NCI-H446 (cell line): Measurements from ENCODE around the gene ZFHX3.
A peak's percentile ranks its signal among the peaks of the same experiment; 100 is the strongest.
"Not testable (repeated sequence)": the region's sequence is repeated elsewhere in the genome, so short reads cannot be mapped to it uniquely, and the experiment has no call there.

Experiments used
- DNase-seq, 2 experiments: peaks; one replicate each; lab custom pipeline; 2025; lab: John Stamatoyannopoulos, UW

ZFHX3 gene, protein sequence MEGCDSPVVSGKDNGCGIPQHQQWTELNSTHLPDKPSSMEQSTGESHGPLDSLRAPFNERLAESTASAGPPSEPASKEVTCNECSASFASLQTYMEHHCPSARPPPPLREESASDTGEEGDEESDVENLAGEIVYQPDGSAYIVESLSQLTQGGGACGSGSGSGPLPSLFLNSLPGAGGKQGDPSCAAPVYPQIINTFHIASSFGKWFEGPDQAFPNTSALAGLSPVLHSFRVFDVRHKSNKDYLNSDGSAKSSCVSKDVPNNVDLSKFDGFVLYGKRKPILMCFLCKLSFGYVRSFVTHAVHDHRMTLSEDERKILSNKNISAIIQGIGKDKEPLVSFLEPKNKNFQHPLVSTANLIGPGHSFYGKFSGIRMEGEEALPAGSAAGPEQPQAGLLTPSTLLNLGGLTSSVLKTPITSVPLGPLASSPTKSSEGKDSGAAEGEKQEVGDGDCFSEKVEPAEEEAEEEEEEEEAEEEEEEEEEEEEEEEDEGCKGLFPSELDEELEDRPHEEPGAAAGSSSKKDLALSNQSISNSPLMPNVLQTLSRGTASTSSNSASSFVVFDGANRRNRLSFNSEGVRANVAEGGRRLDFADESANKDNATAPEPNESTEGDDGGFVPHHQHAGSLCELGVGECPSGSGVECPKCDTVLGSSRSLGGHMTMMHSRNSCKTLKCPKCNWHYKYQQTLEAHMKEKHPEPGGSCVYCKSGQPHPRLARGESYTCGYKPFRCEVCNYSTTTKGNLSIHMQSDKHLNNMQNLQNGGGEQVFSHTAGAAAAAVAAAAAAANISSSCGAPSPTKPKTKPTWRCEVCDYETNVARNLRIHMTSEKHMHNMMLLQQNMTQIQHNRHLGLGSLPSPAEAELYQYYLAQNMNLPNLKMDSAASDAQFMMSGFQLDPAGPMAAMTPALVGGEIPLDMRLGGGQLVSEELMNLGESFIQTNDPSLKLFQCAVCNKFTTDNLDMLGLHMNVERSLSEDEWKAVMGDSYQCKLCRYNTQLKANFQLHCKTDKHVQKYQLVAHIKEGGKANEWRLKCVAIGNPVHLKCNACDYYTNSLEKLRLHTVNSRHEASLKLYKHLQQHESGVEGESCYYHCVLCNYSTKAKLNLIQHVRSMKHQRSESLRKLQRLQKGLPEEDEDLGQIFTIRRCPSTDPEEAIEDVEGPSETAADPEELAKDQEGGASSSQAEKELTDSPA (N-terminal part only)

GRCh38 chr16:73047536-73048291 lies at the start of gene ZFHX3:
Gene ZFHX3, minus strand, starts transcription at chr16:73048128. Its CDS starts 87,983 bp downstream, at chr16:72960145.
- peak in 1 of 2 experiments; percentile 35 for DNase-seq

DNA sequence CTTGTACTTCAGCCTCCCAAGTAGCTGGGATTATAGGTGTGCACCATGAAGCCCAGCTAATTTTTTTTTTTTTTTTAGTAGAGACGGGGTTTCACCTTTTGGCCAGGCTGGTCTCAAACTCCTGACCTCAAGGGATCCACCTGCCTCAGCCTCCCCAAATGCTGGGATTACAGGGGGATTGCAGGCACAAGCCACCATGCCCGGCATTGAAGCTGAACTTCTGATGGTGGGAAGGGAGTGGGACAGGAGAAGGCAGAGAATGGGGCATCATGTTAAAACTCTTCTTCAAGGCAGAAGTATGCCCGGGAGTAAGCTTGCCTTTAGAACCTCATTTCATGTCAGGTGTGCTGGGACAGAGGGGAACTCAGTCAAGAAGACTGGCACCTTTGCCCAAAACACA lies 48.6 kb upstream of the ZFHX3 start:
- no peak for DNase-seq

DNA sequence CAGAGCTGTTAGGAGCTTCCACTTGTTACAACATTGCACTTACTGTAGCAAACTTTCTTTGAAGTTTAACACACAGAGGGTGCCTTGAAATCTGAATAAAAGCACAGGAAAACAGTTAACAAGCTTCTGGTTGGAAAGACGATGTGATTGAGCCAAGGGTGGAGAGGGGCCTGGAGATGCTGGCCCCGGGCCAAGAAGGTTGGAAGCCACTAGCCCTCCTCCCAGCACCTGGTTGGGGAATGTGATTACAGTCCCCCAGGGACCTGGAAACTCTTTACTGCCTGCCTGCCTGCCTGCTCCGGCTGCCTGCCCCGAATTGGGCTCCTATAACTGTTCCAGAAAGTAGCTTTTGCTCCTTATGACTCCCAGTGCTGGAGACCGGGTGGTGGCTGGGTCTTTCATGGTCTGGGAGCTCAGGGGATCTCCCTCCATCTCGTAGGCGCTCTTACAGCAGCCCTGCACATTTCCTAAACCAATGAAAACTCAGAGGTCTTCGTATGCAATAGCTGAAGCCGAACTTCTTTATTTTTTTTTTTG lies 48.0 kb upstream of the ZFHX3 start:
- peak in 1 of 2 experiments; percentile 57 for DNase-seq

GRCh38 chr16:73095142-73095820 lies 47.4 kb upstream of the ZFHX3 start:
- DNase-seq, result no peak

DNA sequence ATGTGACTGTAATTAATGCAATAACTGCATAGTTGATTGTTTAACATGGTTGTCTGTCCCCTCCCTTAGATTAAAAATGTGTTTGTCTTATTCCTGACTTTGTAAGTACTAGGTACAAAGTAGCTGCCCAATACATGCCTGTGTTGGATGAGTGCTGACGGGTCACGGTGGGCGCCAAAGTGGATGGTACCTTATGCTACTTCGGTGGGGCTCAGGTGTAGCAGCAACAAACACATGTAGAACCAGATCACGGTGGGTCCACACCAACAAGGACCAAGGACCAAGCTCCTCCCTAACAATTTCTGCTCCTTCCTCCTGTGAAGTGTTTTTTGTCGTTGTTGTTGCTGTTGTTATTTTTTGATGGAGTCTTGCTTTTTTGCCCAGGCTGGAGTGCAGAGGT lies 46.4 kb upstream of the ZFHX3 start:
- no peak for DNase-seq

- no peak for DNase-seq
Observed at GRCh38 chr16:73093146-73094144, 45.5 kb upstream of the ZFHX3 start.

- no peak for DNase-seq
Observed at GRCh38 chr16:73092236-73092781, 44.4 kb upstream of the ZFHX3 start.

DNA sequence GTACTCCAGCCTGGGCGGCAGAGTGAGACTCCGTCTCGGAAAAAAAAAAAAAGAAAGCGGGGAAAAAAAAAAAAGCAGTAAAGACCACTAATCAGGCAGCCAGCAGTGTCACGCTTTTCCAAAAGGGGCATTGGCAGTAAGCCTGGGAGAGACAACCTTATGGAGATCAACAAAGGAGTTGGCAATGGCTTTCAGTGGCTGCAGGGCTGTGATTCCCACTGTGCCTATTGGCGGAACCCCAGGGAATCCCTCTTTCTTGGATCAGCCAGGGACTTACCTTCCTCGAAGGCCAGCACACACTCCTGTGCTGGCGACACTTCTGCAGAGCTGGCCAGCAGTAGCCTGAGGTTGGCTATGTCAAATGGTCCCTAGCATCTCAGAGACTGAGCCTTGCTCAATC lies 43.2 kb upstream of the ZFHX3 start:
- DNase-seq, result peak; percentile 2 to 68

DNA sequence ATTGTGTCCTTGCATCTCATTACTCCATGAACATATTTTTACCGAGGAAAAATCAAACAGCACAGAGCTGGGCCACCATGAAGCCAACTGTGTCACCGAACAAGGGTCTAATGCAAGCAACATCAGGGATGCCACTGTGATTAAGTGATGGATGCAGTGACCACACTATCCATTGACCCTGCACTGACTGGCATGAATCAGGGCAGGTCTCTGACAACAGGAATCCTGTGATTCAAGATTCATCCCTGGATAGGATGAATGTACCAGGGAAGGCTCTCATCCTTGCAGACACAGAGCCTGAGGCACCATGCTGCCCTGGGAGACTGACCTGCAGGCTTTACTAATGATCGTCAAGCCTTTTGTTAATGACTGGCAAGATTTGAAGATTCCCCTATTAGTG lies 41.5 kb upstream of the ZFHX3 start:
- DNase-seq, result no peak

GRCh38 chr16:73086108-73086507 lies 38.2 kb upstream of the ZFHX3 start:
- DNase-seq, result no peak

DNA sequence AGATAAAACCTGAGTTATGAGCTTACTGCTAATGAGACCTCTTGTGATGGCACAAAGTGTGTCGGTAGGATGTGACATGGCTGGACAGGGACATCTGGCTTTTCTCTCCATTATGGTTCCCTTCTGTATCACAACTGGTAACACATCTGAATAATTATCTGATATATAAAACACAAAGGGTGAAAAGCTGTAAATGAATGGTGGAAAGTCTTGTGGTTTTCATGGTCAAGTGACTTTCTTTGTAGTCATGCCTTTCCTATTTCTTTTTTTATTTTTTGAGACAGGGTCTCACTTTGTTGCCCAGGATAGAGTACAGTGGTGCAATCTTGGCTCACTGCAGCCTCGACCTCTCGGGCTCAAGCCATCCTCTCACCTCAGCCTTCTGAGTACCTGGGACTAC lies 35.3 kb upstream of the ZFHX3 start:
- no peak for DNase-seq

- DNase-seq, result not testable (repeated sequence)
Observed at GRCh38 chr16:73082634-73083051, 34.7 kb upstream of the ZFHX3 start.

DNA sequence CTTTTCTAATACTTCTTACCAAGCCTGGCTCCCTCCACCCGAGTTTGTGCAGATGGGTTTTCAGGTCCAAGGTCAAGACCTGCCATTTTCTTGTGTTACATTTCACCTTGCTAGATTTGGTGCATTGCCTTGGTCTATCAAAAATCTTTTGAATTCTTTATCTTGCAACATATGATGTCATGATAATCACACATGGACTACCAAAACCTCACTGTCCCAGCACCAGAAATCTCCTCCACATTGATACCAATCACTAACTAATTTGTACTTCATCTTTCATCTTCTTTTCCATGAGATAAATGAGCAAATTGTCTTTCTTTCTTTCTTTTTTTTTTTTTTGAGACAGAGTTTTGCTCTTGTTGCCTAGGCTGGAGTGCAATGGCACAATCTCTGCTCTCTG lies 33.0 kb upstream of the ZFHX3 start:
- DNase-seq, result no peak

DNA sequence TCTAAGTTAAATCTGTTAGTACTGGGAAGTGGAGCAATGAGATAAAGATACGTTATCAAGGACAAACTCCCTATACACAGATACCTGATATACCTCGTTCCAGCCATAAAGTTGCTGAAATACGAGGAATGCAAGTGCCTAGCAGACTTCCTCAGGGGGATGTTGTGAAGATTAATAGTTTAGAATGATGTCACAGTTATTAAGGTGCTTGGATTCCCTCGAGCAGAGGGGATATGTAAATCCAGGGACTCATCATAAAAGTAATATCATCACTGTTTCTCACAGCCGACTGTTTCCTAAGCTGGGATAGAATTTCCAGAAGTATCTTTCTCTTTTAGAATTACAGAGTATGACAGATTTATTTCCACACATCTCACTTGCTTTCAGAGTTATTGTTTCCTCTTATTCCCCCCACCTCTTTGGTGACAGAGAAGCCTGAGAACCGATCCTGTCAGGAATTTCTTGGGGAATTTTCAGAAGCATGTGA lies 28.4 kb upstream of the ZFHX3 start:
- no peak for DNase-seq

GRCh38 chr16:73074382-73074781 lies 26.5 kb upstream of the ZFHX3 start:
- DNase-seq, result no peak

DNA sequence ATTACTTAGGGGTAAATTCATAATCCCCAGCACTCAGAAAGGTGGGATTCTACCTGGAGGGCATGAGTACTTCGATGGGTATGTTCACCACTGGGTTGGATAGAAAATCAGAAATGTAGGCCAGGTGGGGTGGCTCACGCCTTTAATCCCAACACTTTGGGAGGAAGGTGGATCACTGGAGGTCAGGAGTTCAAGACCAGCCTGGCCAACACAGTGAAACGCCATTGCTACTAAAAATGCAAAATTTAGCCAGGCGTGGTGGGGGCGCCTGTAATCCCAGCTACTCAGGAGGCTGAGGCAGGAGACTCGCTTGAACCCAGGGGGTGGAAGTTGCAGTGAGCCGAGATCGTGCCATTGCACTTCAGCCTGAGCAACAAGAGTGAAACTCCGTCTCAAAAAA lies 24.1 kb upstream of the ZFHX3 start:
- DNase-seq, result not testable (repeated sequence)

- no peak for DNase-seq
Observed at GRCh38 chr16:73071131-73071940, 23.4 kb upstream of the ZFHX3 start.
